ENCODE data around the gene GALNT7. TPM values are rescaled to one million over a fixed set of nuclear protein-coding genes. Genes with fewer than 3 reads are reported as not detected.

Gene GALNT7
- total and polyA plus RNA-seq, 9 donors = 20.2 to 30.7 (median 24.9) TPM

- Histone ChIP-seq H3K4me3 (ENCODE audit: low read length) (no peak overlapping the region), H3K36me3 (ENCODE audit: control insufficient read depth, insufficient read depth, low read length) (no peaks in the 10 kb centered on the region), H3K9me3 (replicated peaks; ENCODE audit: control insufficient read depth, low read depth, low read length) (no peaks in the 10 kb centered on the region), H3K27ac (ENCODE audit: low read length) (peak overlapping the region; percentile 54), H3K27me3 (ENCODE audit: control insufficient read depth, insufficient read depth, low read length) (no peaks in the 10 kb centered on the region), H3K4me1 (ENCODE audit: control insufficient read depth, insufficient read depth, low read length) (peaks cover 5% of the 10 kb centered on the region)
- WGBS (ENCODE audit: insufficient coverage) = no CpG with 5 or more reads among the region's 3 CpGs
- DNase-seq = no peak
Observed at GRCh38 chr4:173243321-173243720, 74.7 kb downstream of the GALNT7 start.

DNA sequence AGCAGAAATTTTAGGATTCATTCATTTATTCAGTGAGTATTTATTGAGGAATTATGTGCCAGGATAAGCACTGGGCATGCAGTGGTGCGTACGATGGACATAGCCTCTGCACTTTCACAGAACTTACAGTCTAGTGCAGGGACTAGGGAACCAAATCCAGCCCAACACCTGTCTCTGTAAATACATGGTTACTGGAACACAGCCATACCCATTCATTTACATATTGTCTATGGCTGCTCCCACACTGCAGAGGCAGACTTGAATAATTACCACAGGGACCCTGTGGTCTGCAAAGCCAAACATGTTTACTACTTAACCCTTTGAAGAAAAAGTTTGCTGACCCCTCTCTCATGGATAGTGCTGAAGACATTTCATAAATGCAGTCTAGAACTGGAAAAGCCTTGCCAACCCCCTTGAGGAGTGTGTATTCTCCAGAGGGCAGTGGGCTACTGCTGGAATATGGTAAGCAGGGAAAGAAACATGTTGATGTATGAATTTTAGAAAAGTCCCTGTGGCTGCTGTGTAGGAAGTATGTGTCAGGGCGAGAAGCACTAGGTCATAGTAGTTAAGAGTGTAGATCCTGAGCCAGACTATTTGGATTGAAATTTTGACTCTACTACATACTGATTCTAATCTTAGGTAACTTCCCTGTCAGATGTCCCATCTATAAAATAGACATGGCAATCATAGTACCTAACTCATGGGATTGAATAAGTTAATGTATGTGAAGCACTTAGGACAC is 75.5 kb downstream of the GALNT7 start:
- H3K4me1 ChIP-seq (ENCODE audit: control insufficient read depth, insufficient read depth, low read length) = peaks cover 5% of the 10 kb centered on the region
- H3K27me3 ChIP-seq (ENCODE audit: control insufficient read depth, insufficient read depth, low read length) = no peaks in the 10 kb centered on the region
- no peak overlapping the region for H3K4me3 ChIP-seq (ENCODE audit: low read length)
- WGBS (ENCODE audit: insufficient coverage) = no CpG with 5 or more reads among the region's 3 CpGs
- no peaks in the 10 kb centered on the region for H3K9me3 ChIP-seq (replicated peaks; ENCODE audit: control insufficient read depth, low read depth, low read length)
- no peaks in the 10 kb centered on the region for H3K36me3 ChIP-seq (ENCODE audit: control insufficient read depth, insufficient read depth, low read length)
- H3K27ac ChIP-seq (ENCODE audit: low read length) = peak overlapping the region; percentile 54
- peak; percentile 56 for DNase-seq

- Histone ChIP-seq H3K27ac (ENCODE audit: low read length) (no peak overlapping the region), H3K4me3 (ENCODE audit: low read length) (no peak overlapping the region), H3K4me1 (ENCODE audit: control insufficient read depth, insufficient read depth, low read length) (peaks cover 5% of the 10 kb centered on the region), H3K9me3 (replicated peaks; ENCODE audit: control insufficient read depth, low read depth, low read length) (no peaks in the 10 kb centered on the region), H3K36me3 (ENCODE audit: control insufficient read depth, insufficient read depth, low read length) (no peaks in the 10 kb centered on the region), H3K27me3 (ENCODE audit: control insufficient read depth, insufficient read depth, low read length) (no peaks in the 10 kb centered on the region)
- no peak for DNase-seq
Observed at GRCh38 chr4:173245952-173246351, 77.3 kb downstream of the GALNT7 start.

DNA sequence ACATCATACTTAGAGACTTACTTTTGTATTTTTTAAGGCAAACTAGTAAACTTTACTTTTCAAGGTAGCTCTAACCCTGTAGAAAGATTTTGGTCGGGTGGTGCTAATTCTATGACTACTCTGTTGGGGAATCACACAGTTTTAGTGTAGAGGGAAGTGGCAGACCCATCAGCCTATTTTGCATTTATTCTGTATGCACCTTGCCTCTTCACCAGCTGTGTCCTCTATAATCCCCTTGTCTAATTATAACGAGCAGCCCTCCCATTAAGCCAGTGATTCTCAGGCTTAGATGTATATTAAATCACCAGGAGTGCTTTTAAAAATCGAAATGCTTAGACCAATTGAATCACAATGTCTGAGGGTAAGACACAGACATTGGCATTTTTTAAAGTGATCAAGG is 78.1 kb downstream of the GALNT7 start:
- Histone ChIP-seq H3K27ac (ENCODE audit: low read length) (no peak overlapping the region), H3K4me1 (ENCODE audit: control insufficient read depth, insufficient read depth, low read length) (peaks cover 7% of the 10 kb centered on the region), H3K27me3 (ENCODE audit: control insufficient read depth, insufficient read depth, low read length) (no peaks in the 10 kb centered on the region), H3K9me3 (replicated peaks; ENCODE audit: control insufficient read depth, low read depth, low read length) (no peaks in the 10 kb centered on the region), H3K36me3 (ENCODE audit: control insufficient read depth, insufficient read depth, low read length) (no peaks in the 10 kb centered on the region), H3K4me3 (ENCODE audit: low read length) (no peak overlapping the region)
- WGBS (ENCODE audit: insufficient coverage) = 17% methylated on average over 1 of the region's 3 CpGs
- no peak for DNase-seq

DNA sequence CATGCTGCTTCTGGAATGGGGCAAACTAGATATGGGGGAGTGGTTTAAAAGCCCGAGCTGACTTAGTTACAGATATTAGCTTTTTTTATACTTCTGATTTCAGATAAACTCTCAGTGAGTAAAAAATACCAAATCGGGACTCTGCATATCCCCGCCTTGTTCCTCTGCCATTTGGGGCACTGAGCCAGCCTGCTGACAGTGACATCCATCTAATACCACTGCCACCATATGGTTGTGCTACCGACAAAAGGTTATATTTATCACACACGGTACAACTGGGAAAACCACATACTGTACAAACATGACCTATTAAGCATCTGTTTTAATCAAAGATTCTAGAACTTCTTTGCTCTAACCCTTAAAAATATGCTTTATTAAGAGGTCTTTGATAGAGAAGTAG is 78.7 kb downstream of the GALNT7 start:
- peaks cover 10% of the 10 kb centered on the region for H3K4me1 ChIP-seq (ENCODE audit: control insufficient read depth, insufficient read depth, low read length)
- no peaks in the 10 kb centered on the region for H3K36me3 ChIP-seq (ENCODE audit: control insufficient read depth, insufficient read depth, low read length)
- H3K27ac ChIP-seq (ENCODE audit: low read length) = no peak overlapping the region
- 88% methylated on average over 3 of the region's 5 CpGs for WGBS (ENCODE audit: insufficient coverage)
- H3K9me3 ChIP-seq (replicated peaks; ENCODE audit: control insufficient read depth, low read depth, low read length) = no peaks in the 10 kb centered on the region
- no peak overlapping the region for H3K4me3 ChIP-seq (ENCODE audit: low read length)
- peak; percentile 25 for DNase-seq
- no peaks in the 10 kb centered on the region for H3K27me3 ChIP-seq (ENCODE audit: control insufficient read depth, insufficient read depth, low read length)

- no peaks in the 10 kb centered on the region for H3K36me3 ChIP-seq (ENCODE audit: control insufficient read depth, insufficient read depth, low read length)
- H3K27ac ChIP-seq (ENCODE audit: low read length) = no peak overlapping the region
- no peaks in the 10 kb centered on the region for H3K27me3 ChIP-seq (ENCODE audit: control insufficient read depth, insufficient read depth, low read length)
- H3K4me3 ChIP-seq (ENCODE audit: low read length) = no peak overlapping the region
- DNase-seq = no peak
- no peaks in the 10 kb centered on the region for H3K9me3 ChIP-seq (replicated peaks; ENCODE audit: control insufficient read depth, low read depth, low read length)
- H3K4me1 ChIP-seq (ENCODE audit: control insufficient read depth, insufficient read depth, low read length) = peaks cover 12% of the 10 kb centered on the region
Observed at GRCh38 chr4:173248690-173249089, 80.1 kb downstream of the GALNT7 start.

DNA sequence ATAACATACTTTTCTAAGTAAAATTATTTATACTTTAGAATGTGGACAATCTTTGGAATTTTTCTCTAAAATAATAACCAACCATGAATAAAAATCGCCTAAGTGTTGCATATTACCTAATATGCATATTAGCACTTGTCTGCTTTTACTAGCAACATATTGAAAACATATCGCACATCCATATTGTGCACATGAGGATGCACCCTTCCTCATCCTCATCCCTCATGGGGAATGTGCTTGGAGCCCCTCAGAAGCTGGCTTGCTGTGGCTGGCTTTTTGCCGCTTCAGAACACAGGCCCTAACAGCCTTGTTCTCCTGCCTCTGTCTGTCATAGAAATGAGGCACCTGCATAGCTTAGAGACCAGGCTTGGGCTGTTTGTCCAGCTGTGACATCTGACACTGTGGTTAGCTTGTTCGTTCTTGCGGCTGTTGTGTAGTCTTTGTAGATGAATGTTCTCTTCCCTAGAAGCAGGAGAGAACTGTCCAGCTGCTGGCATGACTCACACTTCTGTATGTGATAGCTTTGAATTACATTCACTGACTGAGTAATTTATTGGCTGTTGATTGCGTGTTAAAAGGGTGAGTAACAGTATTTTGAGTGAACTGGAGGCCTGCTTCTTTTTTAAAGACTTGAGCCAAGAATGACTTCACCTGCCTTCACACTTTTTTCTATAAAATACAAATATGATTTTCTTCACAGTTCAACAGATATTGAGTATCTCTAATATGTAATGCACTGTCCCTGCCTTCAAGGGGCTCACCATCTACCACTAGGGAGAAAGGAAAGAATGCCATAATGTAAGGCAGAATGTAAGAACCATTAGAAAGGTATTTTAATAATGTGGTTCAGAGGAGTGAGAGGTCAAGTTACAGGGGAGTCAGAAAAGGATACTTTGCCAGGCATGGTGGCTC is 83.7 kb downstream of the GALNT7 start:
- Histone ChIP-seq H3K27me3 (ENCODE audit: control insufficient read depth, insufficient read depth, low read length) (no peaks in the 10 kb centered on the region), H3K27ac (ENCODE audit: low read length) (peak overlapping the region; percentile 65), H3K4me3 (ENCODE audit: low read length) (no peak overlapping the region), H3K9me3 (replicated peaks; ENCODE audit: control insufficient read depth, low read depth, low read length) (no peaks in the 10 kb centered on the region), H3K36me3 (ENCODE audit: control insufficient read depth, insufficient read depth, low read length) (no peaks in the 10 kb centered on the region), H3K4me1 (ENCODE audit: control insufficient read depth, insufficient read depth, low read length) (peaks cover 7% of the 10 kb centered on the region)
- DNase-seq = peak; percentile 93
- 39% methylated on average over 4 of the region's 6 CpGs for WGBS (ENCODE audit: insufficient coverage)

GRCh38 chr4:173253561-173253960 is 85.0 kb downstream of the GALNT7 start:
- H3K36me3 ChIP-seq (ENCODE audit: control insufficient read depth, insufficient read depth, low read length) = no peaks in the 10 kb centered on the region
- DNase-seq = no peak
- H3K4me3 ChIP-seq (ENCODE audit: low read length) = no peak overlapping the region
- H3K4me1 ChIP-seq (ENCODE audit: control insufficient read depth, insufficient read depth, low read length) = peaks cover 7% of the 10 kb centered on the region
- WGBS (ENCODE audit: insufficient coverage) = 83% methylated on average over 2 of the region's 2 CpGs
- no peaks in the 10 kb centered on the region for H3K9me3 ChIP-seq (replicated peaks; ENCODE audit: control insufficient read depth, low read depth, low read length)
- no peak overlapping the region for H3K27ac ChIP-seq (ENCODE audit: low read length)
- no peaks in the 10 kb centered on the region for H3K27me3 ChIP-seq (ENCODE audit: control insufficient read depth, insufficient read depth, low read length)

DNA sequence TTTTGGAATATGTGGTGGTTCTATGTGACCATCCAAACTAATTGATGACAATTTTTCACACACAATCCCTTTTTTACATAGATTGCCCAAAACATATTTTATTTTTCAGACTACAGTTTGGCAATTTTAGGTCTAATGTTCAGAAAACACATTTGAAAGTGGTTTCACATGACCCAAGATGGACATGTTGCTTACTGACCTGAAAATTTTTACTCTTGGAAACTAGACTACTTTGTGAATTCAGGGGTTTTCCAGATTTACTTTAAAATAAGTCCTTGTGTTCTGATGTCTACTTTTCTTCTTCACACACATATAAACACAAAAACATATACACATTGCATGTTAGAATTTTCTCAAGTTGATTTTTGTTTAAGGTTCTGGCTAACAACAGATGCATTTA is 86.0 kb downstream of the GALNT7 start:
- H3K4me1 ChIP-seq (ENCODE audit: control insufficient read depth, insufficient read depth, low read length) = peaks cover 7% of the 10 kb centered on the region
- no peaks in the 10 kb centered on the region for H3K27me3 ChIP-seq (ENCODE audit: control insufficient read depth, insufficient read depth, low read length)
- no peak for DNase-seq
- H3K36me3 ChIP-seq (ENCODE audit: control insufficient read depth, insufficient read depth, low read length) = no peaks in the 10 kb centered on the region
- no peaks in the 10 kb centered on the region for H3K9me3 ChIP-seq (replicated peaks; ENCODE audit: control insufficient read depth, low read depth, low read length)
- H3K4me3 ChIP-seq (ENCODE audit: low read length) = no peak overlapping the region
- no peak overlapping the region for H3K27ac ChIP-seq (ENCODE audit: low read length)

DNA sequence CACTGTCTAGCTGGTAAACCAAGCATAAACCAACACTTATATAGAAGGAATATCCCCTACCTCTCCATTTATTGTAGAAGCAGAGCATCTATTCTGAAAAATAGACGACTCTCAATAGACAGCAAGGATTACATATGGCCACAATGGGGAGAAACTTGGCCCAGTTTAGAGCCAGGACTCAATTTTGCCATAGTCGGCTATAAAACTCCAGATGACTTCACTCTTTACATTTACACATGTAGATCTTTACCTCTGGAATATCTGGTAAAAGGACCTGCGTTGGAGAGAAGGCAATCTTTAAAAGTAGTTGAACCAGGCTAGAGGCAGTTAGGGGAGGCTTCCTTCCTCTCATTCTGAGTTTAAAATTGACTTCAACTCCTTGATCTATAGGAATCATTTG is 88.2 kb downstream of the GALNT7 start:
- Histone ChIP-seq H3K27me3 (ENCODE audit: control insufficient read depth, insufficient read depth, low read length) (no peaks in the 10 kb centered on the region), H3K4me3 (ENCODE audit: low read length) (no peak overlapping the region), H3K9me3 (replicated peaks; ENCODE audit: control insufficient read depth, low read depth, low read length) (no peaks in the 10 kb centered on the region), H3K4me1 (ENCODE audit: control insufficient read depth, insufficient read depth, low read length) (peaks cover 5% of the 10 kb centered on the region), H3K36me3 (ENCODE audit: control insufficient read depth, insufficient read depth, low read length) (no peaks in the 10 kb centered on the region), H3K27ac (ENCODE audit: low read length) (no peak overlapping the region)
- no peak for DNase-seq
- WGBS (ENCODE audit: insufficient coverage) = 13% methylated on average over 1 of the region's 3 CpGs
